Type B pancreatic cell (in vitro differentiated cells): ENCODE measurements around the gene GOLGA6L6. TPM values are rescaled to one million over a fixed set of nuclear protein-coding genes. Genes with fewer than 3 reads are reported as not detected.
A peak's percentile ranks its signal among the peaks of the same experiment; 100 is the strongest.
"Not testable (repeated sequence)": the region's sequence is repeated elsewhere in the genome, so short reads cannot be mapped to it uniquely, and the experiment has no call there.

Experiments used
- DNase-seq: peaks from one replicate; pipeline ENCODE4 v3.0.0; 2021; ENCODE audit warnings: mixed read lengths; ENCODE audit not compliant: unreplicated experiment; ENCODE audit errors: extremely low spot score
- H3K27ac Mint-ChIP-seq: 2 replicates; pipeline ENCODE4 v1.8.0; 2021; ENCODE audit warnings: mild to moderate bottlenecking, mixed read lengths
- H3K27me3 Mint-ChIP-seq: 2 replicates; pipeline ENCODE4 v1.8.0; 2021; ENCODE audit warnings: mixed read lengths
- H3K36me3 Mint-ChIP-seq: 2 replicates; pipeline ENCODE4 v1.8.0; 2021; ENCODE audit warnings: mixed read lengths
- H3K4me1 Mint-ChIP-seq: one replicate; pipeline ENCODE4 v1.8.0; 2021; ENCODE audit warnings: mixed read lengths; ENCODE audit not compliant: unreplicated experiment
- H3K4me3 Mint-ChIP-seq: 2 replicates; pipeline ENCODE4 v1.8.0; 2021; ENCODE audit warnings: mild to moderate bottlenecking, mixed read lengths
- H3K9me3 Mint-ChIP-seq: 2 replicates; pipeline ENCODE4 v1.8.0; 2021; ENCODE audit warnings: mixed read lengths
- total RNA-seq: library from RNA; stranded (reverse); gene quantifications from 2 replicates; pipeline ENCODE4 v1.2.1, GENCODE V29; 2021; ENCODE audit warnings: low replicate concordance

GOLGA6L6 gene
- total RNA-seq, 1 donor from 2014 or later, result not detected

DNA sequence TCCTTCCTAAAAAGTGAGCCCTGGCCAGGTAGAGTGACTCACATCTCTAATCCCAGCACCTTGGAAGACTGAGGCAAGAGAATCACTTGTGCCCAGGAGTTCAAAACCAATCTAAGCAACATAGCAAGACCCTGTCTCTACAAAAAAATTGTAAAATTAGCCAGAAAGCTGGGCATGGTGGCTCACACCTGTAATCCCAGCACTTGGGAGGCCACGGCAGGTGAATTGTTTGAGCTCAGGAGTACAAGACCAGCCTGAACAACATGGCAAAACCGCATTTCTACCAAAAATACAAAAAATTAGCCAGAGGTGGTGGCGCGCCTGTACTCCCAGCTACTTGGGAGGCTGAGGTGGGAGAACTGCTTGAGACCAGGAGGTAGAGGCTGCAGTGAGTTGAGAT, 49.0 kb downstream of the GOLGA6L6 start:
- not testable (repeated sequence) for H3K27ac Mint-ChIP-seq, H3K36me3 Mint-ChIP-seq, H3K9me3 Mint-ChIP-seq, H3K4me1 Mint-ChIP-seq, H3K4me3 Mint-ChIP-seq, H3K27me3 Mint-ChIP-seq
- DNase-seq, result peak; percentile 13

DNA sequence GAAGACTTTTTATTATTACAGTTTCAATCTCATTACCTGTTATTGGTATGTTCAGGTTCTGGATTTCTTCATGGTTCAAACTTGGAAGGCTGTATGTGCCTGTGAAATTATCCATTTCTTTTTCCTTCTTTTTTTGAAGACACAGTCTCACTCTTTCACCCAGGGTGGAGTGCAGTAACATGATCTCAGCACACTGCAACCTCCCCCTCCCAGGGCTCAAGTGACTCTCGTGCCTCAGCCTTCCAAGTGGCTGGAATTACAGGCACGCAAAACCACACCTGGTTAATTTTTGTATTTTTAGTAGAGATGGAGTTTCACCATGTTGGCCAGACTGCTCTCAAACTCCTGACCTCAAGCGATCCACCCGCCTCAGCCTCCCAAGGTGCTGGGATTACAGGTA, 52.3 kb downstream of the GOLGA6L6 start:
- H3K27ac Mint-ChIP-seq, H3K9me3 Mint-ChIP-seq, H3K4me1 Mint-ChIP-seq, H3K4me3 Mint-ChIP-seq, H3K36me3 Mint-ChIP-seq, H3K27me3 Mint-ChIP-seq, DNase-seq: not testable (repeated sequence)
